ENCODE results near the gene POLR3F.

Gene POLR3F, protein sequence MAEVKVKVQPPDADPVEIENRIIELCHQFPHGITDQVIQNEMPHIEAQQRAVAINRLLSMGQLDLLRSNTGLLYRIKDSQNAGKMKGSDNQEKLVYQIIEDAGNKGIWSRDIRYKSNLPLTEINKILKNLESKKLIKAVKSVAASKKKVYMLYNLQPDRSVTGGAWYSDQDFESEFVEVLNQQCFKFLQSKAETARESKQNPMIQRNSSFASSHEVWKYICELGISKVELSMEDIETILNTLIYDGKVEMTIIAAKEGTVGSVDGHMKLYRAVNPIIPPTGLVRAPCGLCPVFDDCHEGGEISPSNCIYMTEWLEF

DNA sequence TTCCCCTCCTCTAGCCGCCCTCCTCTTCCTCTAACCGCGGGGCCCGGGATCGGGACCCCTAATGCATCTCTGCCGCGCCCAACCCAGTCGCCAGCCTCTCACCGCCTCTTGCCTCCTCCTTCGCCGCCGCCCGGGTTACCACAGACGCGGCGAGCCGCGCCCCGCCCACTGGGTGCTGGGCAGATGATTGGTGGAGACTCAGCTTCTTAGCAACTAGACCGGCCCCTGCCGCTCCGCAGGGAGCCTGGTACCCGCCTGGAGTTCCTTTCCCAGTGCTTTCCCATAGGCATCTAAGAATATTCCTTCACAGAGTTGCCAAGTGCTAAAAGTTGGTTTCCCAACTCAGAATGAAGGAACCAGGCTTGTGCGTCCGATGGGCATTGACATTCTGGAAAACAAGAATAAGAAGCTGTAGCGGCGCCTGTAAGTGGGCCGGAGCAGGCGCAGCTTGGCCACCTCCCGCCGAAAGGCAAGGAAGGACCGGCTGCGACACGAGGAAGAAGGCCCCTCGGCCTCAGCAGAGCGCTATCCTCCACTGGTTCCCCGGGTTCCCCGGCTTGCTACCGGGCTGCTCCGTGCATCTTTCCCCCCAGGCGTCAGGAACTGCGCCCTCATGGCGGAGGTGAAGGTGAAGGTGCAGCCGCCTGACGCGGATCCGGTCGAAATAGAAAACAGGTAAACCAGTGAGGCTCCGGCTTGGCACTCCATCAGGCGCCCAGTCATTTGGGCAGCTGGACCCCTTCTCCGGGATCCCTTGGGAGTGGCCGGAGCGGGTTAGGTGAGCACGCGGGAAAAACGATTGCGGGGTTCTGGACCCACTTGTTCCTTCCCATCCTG, at the start of gene POLR3F, which contains the start of gene DZANK1:
TSS of gene POLR3F (plus strand) at position 497 of the 837 bp plus-strand sequence. CDS start at position 614, 117 bp downstream.
TSS of gene DZANK1 (minus strand) at position 137 of the 837 bp plus-strand sequence. CDS start 1,672 bp downstream, outside the sequence.
- Histone ChIP-seq H3K27me3 (ENCODE audit: control insufficient read depth, insufficient read depth, low read length) (no peaks in the 10 kb centered on the region), H3K4me2 (ENCODE audit: low read length) (peak within 1 kb of the TSS; percentile 89), H3K79me2 (peaks cover 8% of the 10 kb centered on the region), H3K36me3 (ENCODE audit: control insufficient read depth, insufficient read depth, low read length) (no peaks in the 10 kb centered on the region), H3K4me3 (ENCODE audit: low read depth, low read length) (peak within 1 kb of the TSS; percentile 91), H2AFZ (peak within 1 kb of the TSS; percentile 92), H3K4me1 (no peaks in the 10 kb centered on the region), H3K27ac (peak within 1 kb of the TSS; percentile 83), H3K9me3 (ENCODE audit: control insufficient read depth, low read length) (no peaks in the 10 kb centered on the region), H3K9ac (peak within 1 kb of the TSS; percentile 48)
- TF ChIP-seq, protein P1, sequence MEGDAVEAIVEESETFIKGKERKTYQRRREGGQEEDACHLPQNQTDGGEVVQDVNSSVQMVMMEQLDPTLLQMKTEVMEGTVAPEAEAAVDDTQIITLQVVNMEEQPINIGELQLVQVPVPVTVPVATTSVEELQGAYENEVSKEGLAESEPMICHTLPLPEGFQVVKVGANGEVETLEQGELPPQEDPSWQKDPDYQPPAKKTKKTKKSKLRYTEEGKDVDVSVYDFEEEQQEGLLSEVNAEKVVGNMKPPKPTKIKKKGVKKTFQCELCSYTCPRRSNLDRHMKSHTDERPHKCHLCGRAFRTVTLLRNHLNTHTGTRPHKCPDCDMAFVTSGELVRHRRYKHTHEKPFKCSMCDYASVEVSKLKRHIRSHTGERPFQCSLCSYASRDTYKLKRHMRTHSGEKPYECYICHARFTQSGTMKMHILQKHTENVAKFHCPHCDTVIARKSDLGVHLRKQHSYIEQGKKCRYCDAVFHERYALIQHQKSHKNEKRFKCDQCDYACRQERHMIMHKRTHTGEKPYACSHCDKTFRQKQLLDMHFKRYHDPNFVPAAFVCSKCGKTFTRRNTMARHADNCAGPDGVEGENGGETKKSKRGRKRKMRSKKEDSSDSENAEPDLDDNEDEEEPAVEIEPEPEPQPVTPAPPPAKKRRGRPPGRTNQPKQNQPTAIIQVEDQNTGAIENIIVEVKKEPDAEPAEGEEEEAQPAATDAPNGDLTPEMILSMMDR (IDR thresholded peaks at IDR 0.05): no peak

DNA sequence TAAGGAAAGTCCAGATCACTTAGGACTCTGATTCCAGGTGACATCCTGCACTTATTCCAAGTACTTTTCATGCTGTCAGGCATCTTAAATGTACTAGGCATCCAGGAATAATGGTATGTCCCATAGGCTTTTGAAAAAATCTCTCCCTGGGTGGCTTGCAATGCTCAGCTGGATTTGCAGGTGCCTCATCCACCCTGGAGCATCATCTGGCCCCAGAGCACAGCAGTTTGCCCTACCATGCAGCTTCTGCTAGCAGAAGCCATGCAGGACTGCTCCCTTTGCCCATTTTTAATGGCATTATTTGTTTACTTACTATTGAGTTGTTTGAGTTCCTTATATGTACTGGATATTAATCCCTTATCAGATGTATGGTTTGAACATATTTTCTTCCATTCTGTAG, 45.6 kb upstream of the POLR3F start:
- no peak overlapping the region for H3K27ac ChIP-seq
- no peaks in the 10 kb centered on the region for H3K36me3 ChIP-seq (ENCODE audit: control insufficient read depth, insufficient read depth, low read length)
- no peaks in the 10 kb centered on the region for H3K27me3 ChIP-seq (ENCODE audit: control insufficient read depth, insufficient read depth, low read length)
- no peak overlapping the region for H3K4me2 ChIP-seq (ENCODE audit: low read length)
- TF ChIP-seq, protein P1 (IDR thresholded peaks at IDR 0.05): no peak
- no peaks in the 10 kb centered on the region for H3K4me1 ChIP-seq
- H3K9me3 ChIP-seq (ENCODE audit: control insufficient read depth, low read length): no peaks in the 10 kb centered on the region
- H3K4me3 ChIP-seq (ENCODE audit: low read depth, low read length): no peak overlapping the region
- H3K9ac ChIP-seq: no peak overlapping the region
- no peak overlapping the region for H2AFZ ChIP-seq
- H3K79me2 ChIP-seq: no peaks in the 10 kb centered on the region

DNA sequence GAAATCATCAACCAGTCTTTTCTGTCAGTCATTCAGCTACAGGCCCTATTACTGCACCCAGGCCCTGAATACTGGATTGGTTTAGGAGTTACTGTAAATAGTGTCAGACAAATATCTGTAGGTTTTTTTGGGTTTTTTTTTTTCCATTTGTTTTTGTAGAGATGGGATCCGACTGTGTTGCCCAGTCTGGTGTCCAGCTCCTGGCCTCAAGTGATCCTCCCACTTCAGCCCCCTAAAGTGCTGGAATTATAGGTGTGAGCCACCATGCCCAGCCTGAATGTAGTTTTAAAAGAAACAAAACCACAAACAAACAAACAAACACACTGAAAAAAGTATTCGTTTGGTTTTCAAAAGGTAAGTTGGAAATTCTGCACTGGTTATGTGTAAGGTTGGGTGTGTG, 40.0 kb upstream of the POLR3F start:
- no peaks in the 10 kb centered on the region for H3K4me1 ChIP-seq
- no peaks in the 10 kb centered on the region for H3K27me3 ChIP-seq (ENCODE audit: control insufficient read depth, insufficient read depth, low read length)
- TF ChIP-seq, protein P1 (IDR thresholded peaks at IDR 0.05): no peak
- no peak overlapping the region for H3K4me2 ChIP-seq (ENCODE audit: low read length)
- H3K27ac ChIP-seq: no peak overlapping the region
- no peaks in the 10 kb centered on the region for H3K79me2 ChIP-seq
- H3K9ac ChIP-seq: no peak overlapping the region
- no peaks in the 10 kb centered on the region for H3K36me3 ChIP-seq (ENCODE audit: control insufficient read depth, insufficient read depth, low read length)
- no peaks in the 10 kb centered on the region for H3K9me3 ChIP-seq (ENCODE audit: control insufficient read depth, low read length)
- no peak overlapping the region for H3K4me3 ChIP-seq (ENCODE audit: low read depth, low read length)
- H2AFZ ChIP-seq: no peak overlapping the region

DNA sequence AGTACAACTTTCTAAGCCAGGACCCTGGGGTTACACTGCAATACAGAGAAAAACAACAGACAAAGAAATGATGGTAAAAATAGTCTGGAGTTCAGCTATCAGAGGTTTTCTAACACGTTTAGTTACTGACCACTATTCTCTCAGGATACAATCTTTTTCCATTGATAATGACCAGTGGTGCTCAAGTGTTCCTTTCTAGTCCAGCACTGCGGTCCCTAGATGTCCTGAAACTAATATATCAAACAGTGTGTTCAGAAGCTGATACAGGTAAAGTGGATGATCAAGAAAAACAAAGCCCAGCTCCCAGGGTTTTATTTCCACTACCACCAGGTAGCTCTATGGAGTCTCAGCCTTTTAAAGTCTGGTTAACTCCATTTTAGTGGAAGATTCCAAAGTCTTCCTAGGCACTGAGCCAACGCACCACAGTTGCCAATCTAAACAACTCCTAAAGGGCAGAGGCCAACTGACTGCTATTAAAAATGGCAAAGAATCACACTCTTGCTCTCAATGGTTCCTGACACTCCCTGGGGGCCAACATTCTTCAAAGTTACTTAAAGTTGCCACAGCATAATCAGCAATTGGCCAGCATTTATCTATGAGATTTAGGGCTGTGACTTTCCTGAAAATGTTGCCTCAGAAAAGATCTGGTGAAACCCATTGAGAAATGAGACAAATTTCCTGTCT, 38.6 kb upstream of the POLR3F start:
- Histone ChIP-seq H3K79me2 (no peaks in the 10 kb centered on the region), H3K27ac (no peak overlapping the region), H2AFZ (no peak overlapping the region), H3K27me3 (ENCODE audit: control insufficient read depth, insufficient read depth, low read length) (no peaks in the 10 kb centered on the region), H3K36me3 (ENCODE audit: control insufficient read depth, insufficient read depth, low read length) (no peaks in the 10 kb centered on the region), H3K4me1 (no peaks in the 10 kb centered on the region), H3K9ac (no peak overlapping the region), H3K4me3 (ENCODE audit: low read depth, low read length) (no peak overlapping the region), H3K4me2 (ENCODE audit: low read length) (no peak overlapping the region), H3K9me3 (ENCODE audit: control insufficient read depth, low read length) (no peaks in the 10 kb centered on the region)
- TF ChIP-seq, protein P1 (IDR thresholded peaks at IDR 0.05): no peak
